SK-N-SH (cell line): ENCODE data around the gene CXCR3. TPM values are rescaled to one million over a fixed set of nuclear protein-coding genes. Genes with fewer than 3 reads are reported as not detected.

Experiments
- CTCF ChIA-PET: fragments of 300-600, 350-600 bp; formaldehyde crosslinking; extraction: SDS; loops from one replicate; lab custom pipeline; 2021; lab: Yijun Ruan, JAX
- POLR2A ChIA-PET: fragments of 350-600 bp; sonication (Branson Sonifier 250); formaldehyde crosslinking; extraction: SDS; loops from one replicate; lab custom pipeline; 2020; ENCODE audit warnings: antibody characterized with exemption, inconsistent platforms; lab: Yijun Ruan, JAX
- DNase-seq: peaks from one replicate; pipeline ENCODE4 v3.0.0; 2012
- H2AFZ ChIP-seq: fragments of 200-600 bp; sonication (generic); 2 replicates; pipeline ENCODE4 v1.8.1; 2016; ENCODE audit warnings: antibody characterized with exemption, mild to moderate bottlenecking, low read depth
- H3F3A ChIP-seq: fragments of 200-600 bp; sonication (generic); replicated peaks from 2 replicates; pipeline ENCODE3; 2016; ENCODE audit warnings: antibody characterized with exemption, mild to moderate bottlenecking; ENCODE audit not compliant: insufficient read depth
- H3K27ac ChIP-seq, 2 experiments: fragments of 200-500 bp in 1 of 2; fragments of 200-600 bp in 1 of 2; sonication (Bioruptor generic) in 1 of 2; sonication (generic), shearing (Covaris generic) in 1 of 2; 2 replicates each; pipeline versions ENCODE4 v1.5.1 to v1.6.1; 2014 to 2016; ENCODE audit warnings: low read depth in 2 of 2, inconsistent platforms in 1 of 2, low read length in 1 of 2, mild to moderate bottlenecking in 1 of 2, mixed read lengths in 1 of 2
- H3K27me3 ChIP-seq: fragments of 200-600 bp; sonication (generic), shearing (Covaris generic); 2 replicates; pipeline ENCODE4 v1.6.1; 2016; ENCODE audit warnings: mixed run types; ENCODE audit not compliant: insufficient read depth
- H3K36me3 ChIP-seq, 2 experiments: fragments of 200-500 bp in 1 of 2; fragments of 200-600 bp in 1 of 2; sonication (Bioruptor generic) in 1 of 2; sonication (generic) in 1 of 2; replicated peaks in 1 of 2; 2 replicates each; pipeline versions ENCODE3 to v1.5.1; 2014 to 2016; ENCODE audit warnings: low read length in 1 of 2, mild to moderate bottlenecking in 1 of 2; ENCODE audit not compliant: insufficient read depth in 2 of 2, control insufficient read depth in 1 of 2
- H3K4me1 ChIP-seq, 2 experiments: fragments of 200-500 bp in 1 of 2; fragments of 200-600 bp in 1 of 2; sonication (Bioruptor generic) in 1 of 2; sonication (generic), shearing (Covaris generic) in 1 of 2; 2 replicates each; pipeline versions ENCODE4 v1.5.1 to v1.6.1; 2014 to 2016; ENCODE audit warnings: low read depth in 1 of 2, low read length in 1 of 2, mixed run types in 1 of 2; ENCODE audit not compliant: insufficient read depth in 2 of 2, control insufficient read depth in 1 of 2
- H3K4me2 ChIP-seq: fragments of 200-600 bp; sonication (generic), shearing (Covaris generic); 2 replicates; pipeline ENCODE4 v1.6.1; 2017; ENCODE audit warnings: mixed run types
- H3K4me3 ChIP-seq, 2 experiments: fragments of 200-500 bp in 1 of 2; fragments of 200-600 bp in 1 of 2; sonication (Bioruptor generic) in 1 of 2; sonication (generic), shearing (Covaris generic) in 1 of 2; 2 replicates each; pipeline versions ENCODE4 v1.5.1 to v1.8.1; 2014 to 2016; ENCODE audit warnings: low read depth in 2 of 2, inconsistent platforms in 1 of 2, low read length in 1 of 2, mild to moderate bottlenecking in 1 of 2, mixed read lengths in 1 of 2, moderate library complexity in 1 of 2
- H3K79me2 ChIP-seq: fragments of 200-600 bp; sonication (generic); 2 replicates; pipeline ENCODE4 v1.8.1; 2017; ENCODE audit warnings: mild to moderate bottlenecking; ENCODE audit not compliant: insufficient read depth
- H3K9ac ChIP-seq: fragments of 200-600 bp; sonication (generic); 2 replicates; pipeline ENCODE4 v1.6.1; 2017; ENCODE audit warnings: mixed run types
- H3K9me2 ChIP-seq: fragments of 200-600 bp; sonication (generic); 2 replicates; pipeline ENCODE4 v1.6.1; 2017; ENCODE audit warnings: mixed run types
- H3K9me3 ChIP-seq: fragments of 200-600 bp; sonication (generic); 2 replicates; pipeline ENCODE4 v1.6.1; 2017; ENCODE audit warnings: mixed run types, mild to moderate bottlenecking, moderate library complexity
- H4K20me1 ChIP-seq: fragments of 200-600 bp; sonication (generic); 2 replicates; pipeline ENCODE4 v1.6.1; 2017; ENCODE audit warnings: mild to moderate bottlenecking, mixed run types; ENCODE audit not compliant: insufficient read depth
- FOSL2 ChIP-seq: IDR thresholded peaks from 2 replicates; pipeline ENCODE4 v1.4.0; 2012; ENCODE audit warnings: low read depth, mild to moderate bottlenecking, moderate library complexity, borderline replicate concordance
- GABPA ChIP-seq: IDR thresholded peaks from 2 replicates; pipeline ENCODE4 v1.4.0; 2012; ENCODE audit warnings: low read depth, mild to moderate bottlenecking
- MXI1 ChIP-seq: IDR thresholded peaks from 2 replicates; pipeline ENCODE4 v1.6.1; 2012; ENCODE audit warnings: mild to moderate bottlenecking, low read depth, low read length, improper control_type of control experiment
- NFIC ChIP-seq: IDR thresholded peaks from 2 replicates; pipeline ENCODE4 v1.4.0; 2012; ENCODE audit warnings: borderline replicate concordance
- RCOR1 ChIP-seq: fragments of 150-350 bp; IDR thresholded peaks from 2 replicates; pipeline ENCODE4 v1.6.1; 2017; ENCODE audit warnings: antibody characterized with exemption, low read length
- SIN3A ChIP-seq: IDR thresholded peaks from 2 replicates; pipeline ENCODE4 v1.6.1; 2012; ENCODE audit warnings: low read depth, mild to moderate bottlenecking, low read length, moderate library complexity, borderline replicate concordance
- SMC3 ChIP-seq: IDR thresholded peaks from 2 replicates; pipeline ENCODE4 v1.6.1; 2012; ENCODE audit warnings: low read depth, low read length, improper control_type of control experiment
- YY1 ChIP-seq: IDR thresholded peaks from 2 replicates; pipeline ENCODE4 v1.4.0; 2012; ENCODE audit warnings: low read depth, mild to moderate bottlenecking
- WGBS: methylation state at CpG from one replicate; pipeline ENCODE4 v1.1.6; 2017; ENCODE audit warnings: low lambda C conversion rate; 5-methylcytosine and 5-hydroxymethylcytosine counted together
- polyA plus RNA-seq, 3 experiments: library from polyadenylated mRNA; depleted of rRNA; stranded (reverse); fragments of >200 nt; gene quantifications; 2 replicates each; pipeline ENCODE4 v1.2.3, GENCODE V29; 2012
- TF ChIP-seq, protein P1 (sequence below): fragments of 200-600 bp; sonication (generic); IDR thresholded peaks from 2 replicates; pipeline ENCODE4 v1.6.1; 2017; ENCODE audit warnings: antibody characterized with exemption, mild to moderate bottlenecking, moderate library complexity
- TF ChIP-seq, protein P2 (sequence below): IDR thresholded peaks from 2 replicates; pipeline ENCODE4 v1.4.0; 2012; ENCODE audit warnings: low read depth, borderline replicate concordance

CXCR3 gene
- polyA plus RNA-seq, 1 of the 3 experiments (the other 2 are of a cell fraction): not detected

DNA sequence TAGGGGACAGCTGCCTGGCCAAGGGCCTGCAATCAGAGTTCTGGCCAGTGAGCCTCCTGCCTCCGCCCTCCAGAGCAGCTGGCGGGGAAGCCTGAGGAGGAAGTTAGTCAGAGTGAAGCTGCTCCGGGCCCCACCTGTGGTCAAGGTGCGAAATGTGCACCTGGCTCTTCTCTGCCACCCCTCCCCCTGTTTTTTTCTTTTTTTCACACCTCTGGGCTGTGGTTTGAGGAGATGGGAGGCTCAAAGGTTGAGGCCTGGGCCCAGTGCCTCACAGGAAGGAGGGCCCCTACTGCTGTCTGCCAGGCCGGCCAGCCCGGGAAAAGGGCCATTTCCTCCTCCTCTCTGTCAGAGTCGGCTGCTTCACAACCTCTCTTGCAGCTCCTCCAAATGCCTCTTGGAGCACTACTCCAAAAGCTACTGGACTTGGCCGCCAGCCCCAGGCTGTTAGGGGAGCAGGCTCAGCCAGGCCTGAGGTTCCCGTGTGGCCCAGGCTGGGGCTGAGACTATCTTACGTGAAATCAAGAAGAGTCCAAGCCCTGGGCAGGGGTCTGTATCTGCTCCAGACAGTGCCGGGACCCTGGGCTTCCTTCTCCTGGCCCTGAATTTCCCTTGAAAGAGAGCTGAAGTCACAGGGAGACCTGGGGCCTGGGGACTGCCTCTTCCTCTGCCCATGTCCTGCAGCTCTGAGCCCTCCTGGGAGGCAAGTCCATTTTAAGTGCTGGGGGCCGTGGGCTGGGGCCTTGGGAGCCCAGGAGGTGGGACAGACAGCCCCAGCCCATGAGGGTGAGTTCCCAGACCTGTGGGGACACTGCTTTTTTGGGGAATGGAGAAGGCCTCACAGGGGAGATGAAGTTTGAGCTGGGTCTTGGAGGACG is 4.5 kb upstream of the CXCR3 start:
- no peaks in the 10 kb centered on the region; the same call in 1 of the 2 replicates for H3K27me3 ChIP-seq
- CTCF ChIA-PET: no interaction called here
- no peak for TF ChIP-seq MXI1
- TF ChIP-seq, protein P1, sequence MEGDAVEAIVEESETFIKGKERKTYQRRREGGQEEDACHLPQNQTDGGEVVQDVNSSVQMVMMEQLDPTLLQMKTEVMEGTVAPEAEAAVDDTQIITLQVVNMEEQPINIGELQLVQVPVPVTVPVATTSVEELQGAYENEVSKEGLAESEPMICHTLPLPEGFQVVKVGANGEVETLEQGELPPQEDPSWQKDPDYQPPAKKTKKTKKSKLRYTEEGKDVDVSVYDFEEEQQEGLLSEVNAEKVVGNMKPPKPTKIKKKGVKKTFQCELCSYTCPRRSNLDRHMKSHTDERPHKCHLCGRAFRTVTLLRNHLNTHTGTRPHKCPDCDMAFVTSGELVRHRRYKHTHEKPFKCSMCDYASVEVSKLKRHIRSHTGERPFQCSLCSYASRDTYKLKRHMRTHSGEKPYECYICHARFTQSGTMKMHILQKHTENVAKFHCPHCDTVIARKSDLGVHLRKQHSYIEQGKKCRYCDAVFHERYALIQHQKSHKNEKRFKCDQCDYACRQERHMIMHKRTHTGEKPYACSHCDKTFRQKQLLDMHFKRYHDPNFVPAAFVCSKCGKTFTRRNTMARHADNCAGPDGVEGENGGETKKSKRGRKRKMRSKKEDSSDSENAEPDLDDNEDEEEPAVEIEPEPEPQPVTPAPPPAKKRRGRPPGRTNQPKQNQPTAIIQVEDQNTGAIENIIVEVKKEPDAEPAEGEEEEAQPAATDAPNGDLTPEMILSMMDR: 0 out of 2 replicates have a peak, but pooled peaks have one; percentile 11
- TF ChIP-seq, all 33 proteins: peak for 1
- DNase-seq: peak; percentile 35
- 41% methylated on average over 8 of the region's 13 CpGs for WGBS
- H3K9me3 ChIP-seq: no peaks in the 10 kb centered on the region
- H3K4me1 ChIP-seq: no peaks in the 10 kb centered on the region
- no peak overlapping the region for H2AFZ ChIP-seq
- H3K9me2 ChIP-seq: no peaks in the 10 kb centered on the region
- H3K9ac ChIP-seq: no peak overlapping the region
- no peaks in the 10 kb centered on the region for H4K20me1 ChIP-seq
- no peaks in the 10 kb centered on the region for H3K79me2 ChIP-seq
- no peaks in the 10 kb centered on the region for H3F3A ChIP-seq
- H3K4me3 ChIP-seq: no peak overlapping the region
- no peaks in the 10 kb centered on the region for H3K36me3 ChIP-seq
- POLR2A ChIA-PET: no interaction called here
- no peak overlapping the region for H3K4me2 ChIP-seq
- H3K27ac ChIP-seq: no peak overlapping the region

DNA sequence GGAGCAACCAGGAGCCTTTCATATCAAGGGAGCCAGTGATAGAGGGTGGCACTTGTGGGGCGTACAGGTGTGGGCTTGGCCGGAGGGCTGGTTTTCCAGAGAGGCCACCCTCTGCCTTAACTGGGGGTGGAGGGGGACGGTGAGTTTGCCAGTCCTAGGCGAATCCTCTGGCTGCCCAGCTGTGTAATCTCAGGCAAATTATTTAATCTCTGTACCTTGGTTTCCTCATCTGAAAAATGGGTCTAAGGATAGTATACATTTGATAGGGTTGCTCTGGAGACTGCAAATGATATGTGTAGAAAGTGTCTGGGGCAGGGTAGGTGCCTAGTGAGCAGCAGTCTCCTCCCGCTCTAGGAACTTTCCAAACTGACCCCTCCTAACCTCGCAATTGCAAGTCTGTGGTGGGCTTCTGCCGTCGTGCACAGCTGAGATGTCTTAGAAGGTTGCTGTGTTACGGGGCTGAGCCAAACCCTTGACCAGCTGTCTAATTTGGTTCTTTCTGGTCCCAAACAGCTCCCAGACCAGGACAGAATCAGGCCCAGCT is 3.8 kb upstream of the CXCR3 start:
- WGBS: 50% methylated on average over 8 of the region's 9 CpGs
- Histone ChIP-seq H3K9me3 (no peaks in the 10 kb centered on the region), H3K79me2 (no peaks in the 10 kb centered on the region), H3K36me3 (no peaks in the 10 kb centered on the region), H3K27me3 (no peaks in the 10 kb centered on the region; the same call in 1 of the 2 replicates), H3K4me1 (no peaks in the 10 kb centered on the region), H4K20me1 (no peaks in the 10 kb centered on the region), H3K4me2 (no peak overlapping the region), H3F3A (no peaks in the 10 kb centered on the region), H3K4me3 (no peak overlapping the region), H3K27ac (no peak overlapping the region), H2AFZ (no peak overlapping the region), H3K9me2 (no peaks in the 10 kb centered on the region), H3K9ac (no peak overlapping the region)
- POLR2A ChIA-PET: no interaction called here
- DNase-seq: no peak
- no peak for TF ChIP-seq GABPA
- no peak for TF ChIP-seq RCOR1
- TF ChIP-seq YY1: no peak
- no peak for TF ChIP-seq SIN3A
- TF ChIP-seq, protein P2, sequence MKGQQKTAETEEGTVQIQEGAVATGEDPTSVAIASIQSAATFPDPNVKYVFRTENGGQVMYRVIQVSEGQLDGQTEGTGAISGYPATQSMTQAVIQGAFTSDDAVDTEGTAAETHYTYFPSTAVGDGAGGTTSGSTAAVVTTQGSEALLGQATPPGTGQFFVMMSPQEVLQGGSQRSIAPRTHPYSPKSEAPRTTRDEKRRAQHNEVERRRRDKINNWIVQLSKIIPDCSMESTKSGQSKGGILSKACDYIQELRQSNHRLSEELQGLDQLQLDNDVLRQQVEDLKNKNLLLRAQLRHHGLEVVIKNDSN: no peak
- TF ChIP-seq FOSL2: no peak
- TF ChIP-seq SMC3: no peak
- no peak for TF ChIP-seq NFIC
- CTCF ChIA-PET: no interaction called here
